Non-pigmented ciliary epithelial cell (primary cell): ENCODE measurements around the gene QRFP.
"Not testable (repeated sequence)": the region's sequence is repeated elsewhere in the genome, so short reads cannot be mapped to it uniquely, and the experiment has no call there.

Source experiments
- DNase-seq: peaks from one replicate; pipeline ENCODE4 v3.0.0-alpha.2; 2010; ENCODE audit warnings: low read depth

QRFP gene

DNA sequence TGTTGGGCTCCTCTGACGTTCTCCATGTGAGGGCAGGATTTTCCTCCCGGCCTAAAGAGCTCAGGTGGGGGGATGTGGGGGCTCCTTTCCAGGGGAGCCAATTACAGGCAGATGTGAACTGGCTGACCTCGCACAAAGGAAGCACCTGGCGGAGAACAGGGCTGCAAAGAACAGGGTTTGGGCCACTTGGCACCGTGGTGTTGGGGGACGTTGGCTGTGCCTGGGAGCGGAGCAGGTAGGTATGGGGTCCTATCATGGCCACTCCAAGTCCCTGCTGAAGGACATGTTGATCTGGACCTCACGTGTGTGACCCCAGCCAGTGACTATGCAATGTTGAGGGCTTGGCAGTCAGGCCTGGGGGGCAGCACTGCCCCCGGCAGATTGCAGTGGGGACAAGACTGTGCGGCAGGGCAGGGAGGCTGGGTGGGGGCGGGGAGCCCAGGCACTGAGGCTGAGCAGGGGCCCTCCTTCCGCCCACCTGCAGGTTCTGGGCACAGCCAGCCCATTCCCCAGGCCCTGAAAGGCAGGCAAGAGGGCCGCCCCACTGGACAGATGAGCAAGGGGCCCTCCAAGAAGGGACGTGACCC is 23.0 kb upstream of the QRFP start:
- DNase-seq: no peak

DNA sequence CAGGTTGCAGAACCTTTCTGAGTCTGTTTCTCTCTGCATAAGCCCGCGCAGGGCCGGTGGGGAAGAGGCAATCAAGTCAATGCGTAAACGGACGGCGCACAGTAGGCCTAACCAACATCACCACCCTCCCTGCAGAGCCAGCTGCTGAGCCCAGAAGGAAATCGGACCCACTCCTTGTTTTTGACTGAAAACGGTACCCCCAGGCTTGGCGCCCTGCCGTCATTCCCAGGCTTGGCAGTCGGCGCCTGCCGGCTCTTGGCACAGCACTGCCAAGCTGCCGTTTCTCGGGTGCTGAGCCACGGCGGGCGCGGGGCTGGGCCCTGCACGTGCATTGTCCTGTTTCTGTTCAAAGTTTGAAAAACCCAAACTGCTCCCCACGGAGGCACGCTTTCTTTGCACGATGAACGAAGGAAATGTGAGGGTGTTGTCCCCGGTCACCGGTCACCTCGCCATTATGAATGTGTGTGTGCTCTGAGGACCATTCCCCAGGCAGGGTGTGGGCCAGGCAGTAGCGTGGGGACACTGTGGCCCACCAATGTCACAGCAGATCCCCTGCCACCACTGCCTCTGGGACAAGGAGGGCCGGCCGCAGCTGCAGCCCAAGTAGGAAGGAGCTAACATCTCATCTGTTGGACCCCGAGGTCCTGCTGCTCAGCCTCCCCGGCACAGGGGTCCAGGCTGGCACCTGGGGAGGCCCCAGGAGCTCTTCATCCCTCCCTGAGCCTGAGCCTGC is 22.4 kb upstream of the QRFP start:
- no peak for DNase-seq

- DNase-seq: no peak
Measured at GRCh38 chr9:130918101-130918825, 21.7 kb upstream of the QRFP start.

DNA sequence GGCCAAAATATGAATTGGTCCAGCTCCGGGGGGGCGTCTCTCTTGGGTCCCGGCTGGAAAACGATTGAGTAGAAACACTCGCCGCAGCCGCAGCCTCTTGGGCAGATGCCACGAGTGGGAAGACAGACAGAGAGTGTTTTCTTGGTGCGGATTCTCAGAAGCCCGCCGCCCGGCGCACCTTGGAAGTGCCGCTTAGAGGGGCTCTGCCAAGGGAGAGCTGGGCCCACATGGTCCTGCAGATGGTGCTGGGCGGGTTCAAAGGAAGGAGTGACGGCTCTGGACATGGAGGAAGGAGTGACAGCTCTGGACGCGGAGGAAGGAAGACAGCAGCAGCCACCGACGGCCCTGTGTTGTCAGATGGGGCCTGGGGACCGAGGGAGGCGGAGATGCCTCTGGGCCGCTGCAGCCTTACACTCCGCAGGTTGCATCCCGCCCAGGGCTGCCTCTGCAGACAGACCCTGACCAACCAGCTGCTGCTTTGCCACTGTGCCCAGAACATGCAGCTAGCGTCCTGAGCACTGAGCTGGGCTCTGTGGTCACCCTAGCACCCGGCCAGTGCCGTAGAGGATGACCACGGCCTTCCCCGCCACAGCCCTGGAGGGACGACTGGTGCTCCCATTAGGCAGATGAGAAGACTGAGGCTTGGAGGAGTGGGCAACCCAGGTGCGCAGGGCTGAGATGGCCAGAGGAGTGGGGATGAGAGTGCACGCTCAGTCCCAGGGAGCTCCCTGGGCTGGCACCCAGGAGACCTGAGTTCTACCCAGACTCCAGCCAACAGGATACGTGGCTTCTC is 20.8 kb upstream of the QRFP start:
- DNase-seq: no peak

DNA sequence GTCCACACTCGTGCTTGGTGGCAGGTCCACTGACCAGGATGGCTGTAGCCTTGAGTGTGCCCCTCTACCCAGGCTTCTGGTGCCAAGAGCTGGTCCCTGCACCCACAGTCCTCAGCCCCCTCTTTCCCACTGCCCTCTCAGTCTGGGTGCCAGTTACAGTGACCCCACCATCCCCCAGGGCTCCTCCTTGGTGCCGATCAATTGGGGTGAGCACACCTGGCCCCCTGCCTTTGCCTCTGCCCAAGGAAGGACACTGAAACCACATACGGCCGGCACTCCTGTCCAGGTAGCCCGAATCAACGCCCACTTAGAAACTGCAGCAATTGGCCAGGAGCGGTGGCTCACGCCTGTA is 18.5 kb upstream of the QRFP start:
- DNase-seq: no peak

- no peak for DNase-seq
Measured at GRCh38 chr9:130914417-130915095, 17.9 kb upstream of the QRFP start.

- DNase-seq: no peak
Measured at GRCh38 chr9:130913599-130914416, 17.2 kb upstream of the QRFP start.

DNA sequence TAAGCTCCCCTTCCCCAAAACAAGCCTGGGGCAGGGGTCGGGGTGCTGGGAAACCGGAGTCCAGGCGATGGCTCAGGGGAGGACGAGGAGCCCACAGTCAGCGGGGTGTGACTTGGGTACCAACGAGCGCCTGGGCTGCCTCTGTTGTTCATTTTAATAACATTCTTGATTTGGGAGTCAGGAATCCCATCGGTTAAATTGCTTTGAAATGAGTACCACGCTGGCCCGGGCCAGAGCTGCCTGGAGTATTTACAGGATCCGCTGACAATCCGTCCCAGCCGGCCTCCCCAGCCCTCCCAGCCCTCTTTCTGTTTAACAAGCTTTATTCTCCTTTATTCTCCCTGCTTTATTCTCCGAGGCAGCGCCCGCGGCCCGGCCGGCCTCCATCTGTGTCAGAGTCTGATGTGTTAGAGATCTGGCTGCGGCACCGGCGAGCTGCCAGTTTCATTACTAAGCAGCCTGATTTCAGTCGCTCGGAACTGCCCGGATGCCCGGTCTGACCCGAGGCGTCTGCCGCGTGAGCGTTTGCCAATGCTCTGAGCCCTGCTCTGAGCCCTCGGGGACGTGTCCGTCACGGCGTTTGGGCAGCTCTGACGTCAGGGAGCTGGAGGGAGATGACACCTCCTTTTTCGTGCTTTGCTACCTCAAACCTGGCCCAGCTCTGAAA is 16.5 kb upstream of the QRFP start:
- DNase-seq: no peak

DNA sequence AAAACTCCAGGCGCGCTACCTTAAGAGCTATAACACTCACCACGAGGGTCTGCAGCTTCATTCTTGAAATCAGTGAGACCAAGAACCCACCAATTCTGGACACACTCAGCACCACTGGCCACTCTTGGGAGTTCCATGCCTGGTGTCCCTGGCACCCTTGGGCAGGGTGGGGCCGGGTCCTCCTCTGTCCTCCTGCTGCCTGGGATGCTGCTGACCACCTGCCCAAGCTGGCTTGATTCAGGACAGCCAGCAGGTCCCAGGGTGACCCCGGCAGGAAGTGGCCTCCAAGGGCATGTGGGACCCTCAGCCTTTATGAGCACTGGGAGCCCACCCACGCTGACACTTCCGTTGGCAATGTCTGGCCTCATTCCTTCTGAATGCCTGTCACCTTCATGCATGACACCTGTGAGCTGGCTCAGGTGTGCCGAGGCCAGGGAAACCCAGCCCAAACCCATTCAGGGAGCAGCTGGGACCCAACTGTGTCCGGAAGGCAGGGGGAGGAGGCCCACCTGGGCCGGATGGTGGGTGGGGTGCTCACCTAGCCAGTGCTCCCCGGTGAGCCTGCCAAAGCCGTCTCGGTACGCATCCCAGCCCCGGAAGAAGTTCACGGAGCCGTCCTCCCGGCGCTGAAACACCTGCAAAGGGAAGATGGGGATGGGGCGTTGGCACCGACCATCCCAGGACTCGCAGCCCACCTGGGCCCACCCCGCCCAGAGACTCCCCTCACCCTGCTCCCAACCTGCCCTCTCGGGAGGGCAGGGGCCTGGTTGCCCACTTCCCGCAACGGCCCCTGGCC is 14.8 kb upstream of the QRFP start:
- no peak for DNase-seq

- DNase-seq: not testable (repeated sequence)
Measured at GRCh38 chr9:130910670-130911069, 14.1 kb upstream of the QRFP start.

GRCh38 chr9:130910041-130910440 is 13.4 kb upstream of the QRFP start:
- not testable (repeated sequence) for DNase-seq

GRCh38 chr9:130908878-130909355 is 12.3 kb upstream of the QRFP start:
- no peak for DNase-seq

DNA sequence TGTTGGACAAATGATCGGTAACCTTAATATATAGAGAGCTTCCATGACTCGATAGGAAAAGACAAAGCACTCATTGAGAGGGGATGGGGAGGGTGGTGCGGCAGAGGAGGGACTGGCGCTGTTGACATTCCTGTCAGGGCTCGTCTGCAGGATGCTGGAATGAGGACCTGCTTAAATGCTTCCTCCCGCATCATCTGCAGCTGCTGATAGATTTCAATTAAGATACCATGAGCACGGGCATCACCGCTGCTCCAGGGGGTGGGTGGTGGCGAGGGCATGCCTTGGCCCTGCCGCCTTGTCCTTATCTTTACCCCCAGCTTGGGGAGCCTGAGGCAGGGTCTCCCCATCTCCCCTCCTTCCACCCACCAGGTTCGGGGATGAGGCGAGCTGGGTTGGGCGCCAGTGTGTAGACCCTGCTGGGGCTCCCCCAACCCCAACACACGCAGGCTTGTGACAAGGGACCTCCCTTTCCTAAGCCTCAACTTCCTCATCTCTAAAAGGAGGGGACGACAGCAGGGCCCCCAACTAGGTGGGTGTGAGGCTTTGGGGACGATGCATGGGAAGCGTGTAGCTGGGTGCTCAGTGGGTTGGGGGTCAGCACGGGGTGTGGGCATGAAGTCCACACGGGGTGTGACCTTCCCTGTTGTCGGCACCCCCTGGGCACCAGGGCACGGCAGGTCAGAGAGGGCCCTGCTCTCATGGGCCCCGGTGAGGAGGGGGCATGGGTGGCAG is 11.7 kb upstream of the QRFP start:
- no peak for DNase-seq

DNA sequence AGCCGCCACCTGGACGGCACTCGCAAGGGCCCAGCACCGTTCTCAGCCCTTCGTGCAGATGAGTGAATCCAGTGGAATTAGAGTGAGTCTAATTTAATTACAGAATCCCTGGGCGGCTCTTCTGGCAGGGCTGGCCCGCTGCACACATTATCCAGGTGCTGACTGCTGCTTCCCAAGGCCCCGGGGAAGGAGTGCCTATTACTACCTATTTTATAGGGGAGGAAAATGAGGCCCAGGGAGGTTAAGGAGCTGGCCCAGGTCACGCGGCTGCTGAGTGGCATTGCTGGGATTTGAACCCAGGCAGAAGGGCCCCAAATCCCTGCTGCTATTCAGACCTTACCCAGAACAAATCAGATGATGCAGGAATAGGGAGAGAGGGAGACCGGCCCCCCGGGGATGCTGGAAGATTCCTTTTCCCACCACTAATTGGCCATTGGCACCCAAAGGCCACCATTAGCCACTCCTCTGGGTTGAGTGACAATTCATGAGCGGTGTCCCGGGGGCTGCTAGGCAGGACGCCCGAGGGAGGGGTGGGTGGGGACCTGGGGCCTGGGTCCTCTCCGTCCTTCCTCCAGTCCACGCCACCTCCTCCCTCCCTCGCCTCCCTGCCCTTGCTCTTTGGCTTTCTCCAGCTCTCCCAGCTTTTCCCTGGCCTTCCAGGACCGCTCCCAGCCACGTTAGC is 10.3 kb upstream of the QRFP start:
- no peak for DNase-seq

- no peak for DNase-seq
Measured at GRCh38 chr9:130905902-130906734, 9.5 kb upstream of the QRFP start.

GRCh38 chr9:130905125-130905901 is 8.7 kb upstream of the QRFP start:
- DNase-seq: no peak
